NCI-H774 (cell line): Measurements from ENCODE around the gene MACROD2.

Source experiments
- DNase-seq: peaks from one replicate; lab custom pipeline; 2025; lab: John Stamatoyannopoulos, UW

MACROD2 gene

DNA sequence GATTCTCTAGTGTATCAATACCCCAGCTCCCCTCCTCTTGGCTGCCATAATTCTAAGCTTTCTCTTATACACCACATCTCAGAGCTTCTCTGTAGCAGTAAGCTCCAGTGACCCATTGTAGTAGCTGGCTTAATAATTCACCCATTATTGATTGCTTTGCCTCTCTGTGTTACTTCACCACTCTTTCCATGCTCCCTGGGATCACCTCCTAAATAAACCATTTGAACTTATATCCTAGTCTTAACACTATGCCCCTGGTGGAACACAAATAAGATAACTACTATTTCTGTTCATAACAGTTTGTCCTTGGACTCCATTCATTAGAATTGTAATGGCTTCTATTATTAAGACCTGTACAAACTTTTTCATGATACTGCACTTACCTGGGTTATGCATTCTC, 1819.0 kb downstream of the MACROD2 start:
- no peak for DNase-seq

DNA sequence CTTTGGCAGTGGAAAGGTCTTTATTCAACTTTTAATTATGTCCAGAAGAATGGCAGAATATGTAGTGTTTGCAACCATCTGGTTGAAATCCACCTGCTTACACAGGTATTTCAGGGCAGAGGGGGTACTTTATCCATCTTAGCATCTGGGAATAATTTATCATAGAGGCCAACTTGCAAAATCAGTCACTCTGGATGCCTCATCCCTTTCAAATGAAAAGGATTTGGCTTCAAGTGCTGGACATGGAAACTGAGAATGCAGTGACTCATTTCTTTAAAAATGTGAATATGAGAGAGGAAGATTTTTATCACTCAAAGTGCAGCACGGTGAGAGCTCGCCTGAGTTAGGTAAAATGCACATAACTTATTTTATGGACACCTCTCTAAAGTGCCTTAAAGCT, 1819.6 kb downstream of the MACROD2 start:
- DNase-seq: no peak

GRCh38 chr20:15817351-15817750, 1822.0 kb downstream of the MACROD2 start:
- no peak for DNase-seq

DNA sequence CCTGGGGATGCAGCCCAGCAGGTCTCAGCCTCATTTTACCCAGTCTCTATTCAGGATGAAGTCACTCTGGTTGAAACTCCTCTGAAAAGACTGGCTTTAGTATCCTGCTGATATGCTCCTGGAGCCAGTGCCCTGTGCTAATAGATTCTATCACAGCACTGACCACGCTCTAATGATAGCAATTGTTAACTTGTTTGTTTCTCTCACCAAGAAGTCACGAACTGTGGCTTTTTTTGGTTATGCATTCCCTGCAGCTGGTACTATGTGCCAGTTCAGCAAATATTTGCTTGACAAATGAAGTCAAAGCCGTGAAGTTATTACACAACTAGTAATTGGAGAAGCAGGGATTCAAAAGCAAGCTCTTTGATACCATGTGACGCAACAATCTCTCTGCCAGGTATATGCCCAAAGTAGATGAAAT, 1823.3 kb downstream of the MACROD2 start:
- DNase-seq: peak; percentile 93

- DNase-seq: no peak
Measured at GRCh38 chr20:15823718-15824117, 1828.4 kb downstream of the MACROD2 start.

- DNase-seq: no peak
Measured at GRCh38 chr20:15827628-15828027, 1832.3 kb downstream of the MACROD2 start.

- DNase-seq: no peak
Measured at GRCh38 chr20:15831201-15831600, 1835.9 kb downstream of the MACROD2 start.

- DNase-seq: no peak
Measured at GRCh38 chr20:15832512-15832911, 1837.2 kb downstream of the MACROD2 start.

DNA sequence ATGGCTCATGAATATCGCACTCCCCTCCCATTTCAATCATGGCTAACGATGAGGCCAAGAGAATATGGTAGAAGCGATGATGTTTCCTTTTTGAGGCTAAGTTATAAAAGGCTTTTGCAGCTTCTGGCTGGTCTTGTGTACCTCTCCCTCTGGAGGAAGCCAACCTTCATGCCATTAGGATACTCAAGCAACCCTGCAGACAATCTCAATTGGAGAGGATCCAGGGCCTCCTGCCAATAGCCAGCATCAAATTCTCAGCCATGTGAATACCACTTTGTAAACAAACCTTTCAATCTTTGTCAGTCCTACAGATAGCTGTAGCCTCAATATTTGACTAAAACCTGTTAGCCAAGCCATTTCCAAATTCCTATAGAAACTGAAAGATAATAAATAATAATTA, 1839.5 kb downstream of the MACROD2 start:
- no peak for DNase-seq

- DNase-seq: no peak
Measured at GRCh38 chr20:15835811-15836210, 1840.5 kb downstream of the MACROD2 start.

- DNase-seq: no peak
Measured at GRCh38 chr20:15836634-15837033, 1841.3 kb downstream of the MACROD2 start.

DNA sequence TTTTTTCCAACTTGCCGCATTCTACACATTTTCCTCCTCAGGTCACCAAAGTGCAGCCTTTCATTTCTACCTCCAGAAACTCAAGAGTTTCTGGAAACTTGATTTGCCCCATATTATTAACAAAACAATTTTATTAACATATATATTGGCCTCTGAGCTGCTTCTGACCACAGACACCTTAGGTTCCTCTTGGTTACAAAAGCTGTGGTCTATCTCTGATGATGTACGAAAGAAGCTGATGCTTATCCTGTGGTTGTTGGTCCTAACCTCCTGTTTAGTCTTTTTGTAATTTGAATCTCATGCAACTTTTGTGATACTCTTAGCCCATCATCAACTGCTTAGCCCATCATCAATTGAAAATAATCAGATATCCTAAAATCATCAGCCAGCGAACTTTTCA, 1842.2 kb downstream of the MACROD2 start:
- no peak for DNase-seq

GRCh38 chr20:15838466-15838865, 1843.2 kb downstream of the MACROD2 start:
- no peak for DNase-seq

- DNase-seq: no peak
Measured at GRCh38 chr20:15840636-15841301, 1845.5 kb downstream of the MACROD2 start.

- no peak for DNase-seq
Measured at GRCh38 chr20:15842872-15843271, 1847.6 kb downstream of the MACROD2 start.

GRCh38 chr20:15843777-15844176, 1848.5 kb downstream of the MACROD2 start:
- no peak for DNase-seq

GRCh38 chr20:15847196-15847784, 1852.0 kb downstream of the MACROD2 start:
- no peak for DNase-seq

GRCh38 chr20:15848126-15848525, 1852.8 kb downstream of the MACROD2 start:
- DNase-seq: no peak

DNA sequence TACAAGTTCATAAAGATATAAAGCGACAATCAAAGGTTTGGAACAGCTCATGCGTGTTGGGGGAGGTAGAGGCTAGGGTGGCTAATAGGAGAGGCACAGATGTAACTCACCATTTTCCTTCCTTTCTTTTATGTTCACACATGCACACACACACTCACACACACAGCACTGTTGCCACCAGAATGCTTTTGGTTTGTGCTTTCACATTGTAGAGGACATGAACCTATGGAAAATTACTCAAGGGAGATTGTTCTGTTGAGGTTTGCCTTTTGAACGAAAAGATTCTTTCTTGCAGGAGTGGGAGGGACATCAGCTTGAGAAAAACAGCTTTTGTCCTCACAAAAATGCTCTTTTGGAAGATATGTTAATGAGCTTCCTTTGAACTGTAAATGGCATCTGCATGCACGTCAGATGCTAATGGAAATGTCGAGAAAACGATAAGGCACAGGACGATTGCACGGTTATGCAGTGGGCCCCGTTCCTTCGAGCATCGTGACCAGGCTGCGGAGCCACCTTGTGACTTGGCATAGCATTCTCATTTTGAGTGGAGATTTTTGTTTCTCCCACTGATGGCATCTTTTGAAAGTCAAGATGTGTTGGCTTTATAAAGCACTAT, 1853.8 kb downstream of the MACROD2 start:
- no peak for DNase-seq

GRCh38 chr20:15851576-15852215, 1856.4 kb downstream of the MACROD2 start:
- no peak for DNase-seq

GRCh38 chr20:15854911-15855310, 1859.6 kb downstream of the MACROD2 start:
- DNase-seq: no peak

GRCh38 chr20:15857173-15857784, 1862.0 kb downstream of the MACROD2 start:
- DNase-seq: no peak

- no peak for DNase-seq
Measured at GRCh38 chr20:15859061-15859460, 1863.7 kb downstream of the MACROD2 start.
